DMS 273 treated with DMSO at 0.1 percent for 48 hours (cell line): ENCODE results near the gene GPC5.
"Not testable (repeated sequence)": the region's sequence is repeated elsewhere in the genome, so short reads cannot be mapped to it uniquely, and the experiment has no call there.

ENCODE experiments used
- DNase-seq: peaks from one replicate; lab custom pipeline; 2025; lab: John Stamatoyannopoulos, UW

Gene GPC5

GRCh38 chr13:92262100-92262788, 863.8 kb downstream of the GPC5 start:
- no peak for DNase-seq

- DNase-seq, result no peak
Measured at GRCh38 chr13:92265408-92265807, 867.0 kb downstream of the GPC5 start.

GRCh38 chr13:92270990-92271389, 872.6 kb downstream of the GPC5 start:
- no peak for DNase-seq

- no peak for DNase-seq
Measured at GRCh38 chr13:92272177-92272576, 873.8 kb downstream of the GPC5 start.

- not testable (repeated sequence) for DNase-seq
Measured at GRCh38 chr13:92280986-92281385, 882.6 kb downstream of the GPC5 start.

GRCh38 chr13:92290718-92291307, 892.4 kb downstream of the GPC5 start:
- not testable (repeated sequence) for DNase-seq

- DNase-seq, result not testable (repeated sequence)
Measured at GRCh38 chr13:92294533-92294932, 896.1 kb downstream of the GPC5 start.

- not testable (repeated sequence) for DNase-seq
Measured at GRCh38 chr13:92296154-92296671, 897.8 kb downstream of the GPC5 start.

GRCh38 chr13:92297971-92298942, 899.8 kb downstream of the GPC5 start:
- DNase-seq, result no peak

- no peak for DNase-seq
Measured at GRCh38 chr13:92300651-92301050, 902.2 kb downstream of the GPC5 start.

GRCh38 chr13:92303428-92303827, 905.0 kb downstream of the GPC5 start:
- no peak for DNase-seq

- no peak for DNase-seq
Measured at GRCh38 chr13:92307752-92308151, 909.3 kb downstream of the GPC5 start.

- no peak for DNase-seq
Measured at GRCh38 chr13:92312823-92313222, 914.4 kb downstream of the GPC5 start.

- DNase-seq, result no peak
Measured at GRCh38 chr13:92313382-92313781, 915.0 kb downstream of the GPC5 start.

- DNase-seq, result no peak
Measured at GRCh38 chr13:92315265-92315664, 916.8 kb downstream of the GPC5 start.

GRCh38 chr13:92316030-92316429, 917.6 kb downstream of the GPC5 start:
- DNase-seq, result no peak

GRCh38 chr13:92317066-92317465, 918.6 kb downstream of the GPC5 start:
- DNase-seq, result no peak

- no peak for DNase-seq
Measured at GRCh38 chr13:92320323-92320722, 921.9 kb downstream of the GPC5 start.

GRCh38 chr13:92321174-92321573, 922.8 kb downstream of the GPC5 start:
- DNase-seq, result no peak

GRCh38 chr13:92345627-92346026, 947.2 kb downstream of the GPC5 start:
- DNase-seq, result no peak

GRCh38 chr13:92346046-92346445, 947.6 kb downstream of the GPC5 start:
- no peak for DNase-seq

- no peak for DNase-seq
Measured at GRCh38 chr13:92354583-92354982, 956.2 kb downstream of the GPC5 start.
